IMR-90 (cell line): Measurements from ENCODE around the gene ACTN1.

Experiments used
- BHLHE40 ChIP-seq: fragments of 150-350 bp; IDR thresholded peaks from 2 replicates; pipeline ENCODE4 v1.6.1; 2016; ENCODE audit warnings: mild to moderate bottlenecking, low read depth, low read length
- CEBPB ChIP-seq: IDR thresholded peaks from 2 replicates; pipeline ENCODE4 v1.6.1; 2012; ENCODE audit warnings: low read depth, low read length, improper control_type of control experiment
- CHD1 ChIP-seq: IDR thresholded peaks from 2 replicates; pipeline ENCODE4 v1.6.1; 2012; ENCODE audit warnings: low read depth, low read length, improper control_type of control experiment
- CTCF ChIP-seq: conservative IDR thresholded peaks from 2 replicates; pipeline ENCODE4 v1.5.1; 2012; ENCODE audit warnings: mild to moderate bottlenecking, low read depth, low read length, improper control_type of control experiment
- FOS ChIP-seq: fragments of 150-350 bp; IDR thresholded peaks from 2 replicates; pipeline ENCODE4 v1.6.1; 2016; ENCODE audit warnings: low read depth, low read length
- MAFK ChIP-seq: IDR thresholded peaks from 2 replicates; pipeline ENCODE4 v1.6.1; 2012; ENCODE audit warnings: low read depth, low read length, improper control_type of control experiment
- MXI1 ChIP-seq: IDR thresholded peaks from 2 replicates; pipeline ENCODE4 v1.6.1; 2012; ENCODE audit warnings: low read depth, mild to moderate bottlenecking, low read length, moderate library complexity, borderline replicate concordance
- NFE2L2 ChIP-seq: fragments of 150-350 bp; IDR thresholded peaks from 2 replicates; pipeline ENCODE4 v1.6.1; 2016; ENCODE audit warnings: low read depth, mild to moderate bottlenecking, low read length
- POLR2A ChIP-seq: IDR thresholded peaks from 2 replicates; pipeline ENCODE4 v1.6.1; 2012; ENCODE audit warnings: mild to moderate bottlenecking, low read depth, low read length
- RAD21 ChIP-seq: IDR thresholded peaks from 2 replicates; pipeline ENCODE4 v1.6.1; 2012; ENCODE audit warnings: low read length, improper control_type of control experiment
- RFX5 ChIP-seq: IDR thresholded peaks from 2 replicates; pipeline ENCODE4 v1.8.0; 2012; ENCODE audit warnings: low read depth, mild to moderate bottlenecking, low read length, moderate library complexity
- TF ChIP-seq, protein P1 (sequence below): fragments of 150-350 bp; IDR thresholded peaks from 2 replicates; pipeline ENCODE4 v1.6.1; 2017; ENCODE audit warnings: mild to moderate bottlenecking, antibody characterized with exemption, low read length, low read depth
- TF ChIP-seq, protein P2 (sequence below): fragments of 150-350 bp; IDR thresholded peaks from 2 replicates; pipeline ENCODE4 v1.6.1; 2016; ENCODE audit warnings: low read depth, mild to moderate bottlenecking, low read length, moderate library complexity, borderline replicate concordance

DNA sequence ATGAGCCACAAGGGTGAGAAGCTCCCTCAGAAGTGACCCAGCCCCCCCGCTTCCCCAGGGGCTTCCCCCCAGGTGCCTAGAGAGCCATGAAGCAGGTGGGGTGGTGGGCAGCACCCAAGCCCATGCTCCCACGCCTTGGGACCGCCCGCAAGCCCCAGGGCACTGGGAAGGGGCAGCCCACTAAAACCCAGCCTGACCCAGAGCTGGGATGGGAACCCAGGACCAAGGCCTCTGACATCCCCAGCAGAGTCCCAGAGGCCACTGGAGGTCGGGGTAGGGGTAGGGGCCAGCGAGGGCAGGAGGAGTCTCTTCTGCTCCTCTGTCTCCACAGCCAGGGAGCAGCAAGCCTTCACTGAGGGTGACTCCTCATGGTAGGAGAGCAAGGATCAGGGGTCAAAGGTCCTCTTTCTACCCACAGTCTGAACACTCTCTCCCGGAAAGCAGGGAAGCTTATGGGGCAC is 99.8 kb downstream of the ACTN1 start:
- TF ChIP-seq CTCF = no peak
- TF ChIP-seq MAFK = no peak
- no peak for TF ChIP-seq BHLHE40
- no peak for TF ChIP-seq RFX5
- TF ChIP-seq CEBPB = no peak
- no peak for TF ChIP-seq POLR2A
- TF ChIP-seq CHD1 = no peak
- TF ChIP-seq, protein P1, sequence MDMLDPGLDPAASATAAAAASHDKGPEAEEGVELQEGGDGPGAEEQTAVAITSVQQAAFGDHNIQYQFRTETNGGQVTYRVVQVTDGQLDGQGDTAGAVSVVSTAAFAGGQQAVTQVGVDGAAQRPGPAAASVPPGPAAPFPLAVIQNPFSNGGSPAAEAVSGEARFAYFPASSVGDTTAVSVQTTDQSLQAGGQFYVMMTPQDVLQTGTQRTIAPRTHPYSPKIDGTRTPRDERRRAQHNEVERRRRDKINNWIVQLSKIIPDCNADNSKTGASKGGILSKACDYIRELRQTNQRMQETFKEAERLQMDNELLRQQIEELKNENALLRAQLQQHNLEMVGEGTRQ = no peak
- no peak for TF ChIP-seq FOS
- TF ChIP-seq, protein P2, sequence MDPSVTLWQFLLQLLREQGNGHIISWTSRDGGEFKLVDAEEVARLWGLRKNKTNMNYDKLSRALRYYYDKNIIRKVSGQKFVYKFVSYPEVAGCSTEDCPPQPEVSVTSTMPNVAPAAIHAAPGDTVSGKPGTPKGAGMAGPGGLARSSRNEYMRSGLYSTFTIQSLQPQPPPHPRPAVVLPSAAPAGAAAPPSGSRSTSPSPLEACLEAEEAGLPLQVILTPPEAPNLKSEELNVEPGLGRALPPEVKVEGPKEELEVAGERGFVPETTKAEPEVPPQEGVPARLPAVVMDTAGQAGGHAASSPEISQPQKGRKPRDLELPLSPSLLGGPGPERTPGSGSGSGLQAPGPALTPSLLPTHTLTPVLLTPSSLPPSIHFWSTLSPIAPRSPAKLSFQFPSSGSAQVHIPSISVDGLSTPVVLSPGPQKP = no peak
- no peak for TF ChIP-seq RAD21
- TF ChIP-seq NFE2L2 = no peak
- no peak for TF ChIP-seq MXI1
